Loucy (cell line): ENCODE results near the gene S100Z.

Experiments
- CTCF ChIP-seq: fragments of 200-600 bp; sonication (generic); conservative IDR thresholded peaks from 2 replicates; pipeline ENCODE4 v1.5.1; 2014; ENCODE audit warnings: mild to moderate bottlenecking, antibody characterized with exemption, low read length
- EZH2phosphoT487 ChIP-seq: fragments of 200-600 bp; IDR thresholded peaks from 2 replicates; pipeline ENCODE4 v1.6.1; 2018; ENCODE audit warnings: antibody characterized with exemption, mild to moderate bottlenecking, moderate library complexity, borderline replicate concordance

GRCh38 chr5:76808141-76808691 lies 41.6 kb upstream of the S100Z start:
- TF ChIP-seq CTCF (no peak), EZH2phosphoT487 (no peak)
